ENCODE measurements around the gene NUP58.

GRCh38 chr13:25288966-25289365 is 12.5 kb upstream of the NUP58 start:
- TF ChIP-seq CTCF (conservative IDR thresholded peaks at IDR 0.05; ENCODE audit: low read depth, low read length) (no peak), EZH2 (IDR thresholded peaks at IDR 0.05; ENCODE audit: borderline replicate concordance, low read depth, low read length, poor library complexity, severe bottlenecking) (no peak)
